ENCODE measurements around the gene FAM20C. TPM values are rescaled to one million over a fixed set of nuclear protein-coding genes. Genes with fewer than 3 reads are reported as not detected.

FAM20C gene
- total RNA-seq, 4 donors from 2014 or later = 3.8 to 28.8 (median 16.4) TPM

DNA sequence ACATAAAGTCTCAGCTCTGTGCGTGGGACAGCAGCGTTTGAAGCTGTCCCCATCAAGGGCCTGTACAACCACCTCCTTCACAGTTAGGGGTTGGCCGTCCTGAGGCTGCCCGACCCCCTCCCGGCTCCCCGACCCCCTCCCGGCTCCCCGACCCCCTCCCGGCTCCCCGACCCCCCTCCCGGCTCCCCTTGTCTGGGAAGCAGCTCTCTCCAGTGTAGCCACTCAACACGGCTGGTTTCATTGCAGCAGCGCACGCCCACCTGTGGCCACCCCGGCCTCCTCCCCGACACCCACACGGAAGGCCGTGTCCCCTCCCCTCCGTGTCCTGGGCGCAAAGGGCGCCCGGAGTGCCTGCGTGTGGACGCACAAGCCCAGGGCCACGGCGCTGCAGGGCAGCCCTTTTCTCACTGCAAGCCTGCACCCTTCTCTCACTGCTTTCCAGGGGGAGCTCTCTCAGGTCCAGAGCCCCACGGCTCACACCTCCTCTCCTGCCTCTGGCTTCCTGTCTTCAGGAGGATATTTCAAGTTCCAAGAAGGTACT, 20.9 kb upstream of the FAM20C start:
- H3K36me3 ChIP-seq = no peaks in the 10 kb centered on the region
- intact Hi-C loops (cut with DNase I; ENCODE audit: low total_unique reads) = no loop called here
- no peak for TF ChIP-seq POLR2A (IDR thresholded peaks at IDR 0.05)
- TF ChIP-seq, protein P1, sequence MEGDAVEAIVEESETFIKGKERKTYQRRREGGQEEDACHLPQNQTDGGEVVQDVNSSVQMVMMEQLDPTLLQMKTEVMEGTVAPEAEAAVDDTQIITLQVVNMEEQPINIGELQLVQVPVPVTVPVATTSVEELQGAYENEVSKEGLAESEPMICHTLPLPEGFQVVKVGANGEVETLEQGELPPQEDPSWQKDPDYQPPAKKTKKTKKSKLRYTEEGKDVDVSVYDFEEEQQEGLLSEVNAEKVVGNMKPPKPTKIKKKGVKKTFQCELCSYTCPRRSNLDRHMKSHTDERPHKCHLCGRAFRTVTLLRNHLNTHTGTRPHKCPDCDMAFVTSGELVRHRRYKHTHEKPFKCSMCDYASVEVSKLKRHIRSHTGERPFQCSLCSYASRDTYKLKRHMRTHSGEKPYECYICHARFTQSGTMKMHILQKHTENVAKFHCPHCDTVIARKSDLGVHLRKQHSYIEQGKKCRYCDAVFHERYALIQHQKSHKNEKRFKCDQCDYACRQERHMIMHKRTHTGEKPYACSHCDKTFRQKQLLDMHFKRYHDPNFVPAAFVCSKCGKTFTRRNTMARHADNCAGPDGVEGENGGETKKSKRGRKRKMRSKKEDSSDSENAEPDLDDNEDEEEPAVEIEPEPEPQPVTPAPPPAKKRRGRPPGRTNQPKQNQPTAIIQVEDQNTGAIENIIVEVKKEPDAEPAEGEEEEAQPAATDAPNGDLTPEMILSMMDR (IDR thresholded peaks at IDR 0.05) = no peak
- H3K27me3 ChIP-seq = no peaks in the 10 kb centered on the region
- H3K9me3 ChIP-seq = no peaks in the 10 kb centered on the region
- H3K4me3 ChIP-seq = no peak overlapping the region
- DNase-seq = no peak
- H3K27ac ChIP-seq = no peak overlapping the region
- no peaks in the 10 kb centered on the region for H3K4me1 ChIP-seq

GRCh38 chr7:171912-172515, 20.4 kb upstream of the FAM20C start:
- Histone ChIP-seq H3K9me3 (no peaks in the 10 kb centered on the region), H3K4me1 (no peaks in the 10 kb centered on the region), H3K27me3 (no peaks in the 10 kb centered on the region), H3K4me3 (no peak overlapping the region), H3K36me3 (no peaks in the 10 kb centered on the region), H3K27ac (no peak overlapping the region)
- no peak for DNase-seq
- TF ChIP-seq, protein P1 (IDR thresholded peaks at IDR 0.05) = no peak
- TF ChIP-seq POLR2A (IDR thresholded peaks at IDR 0.05) = no peak
- intact Hi-C loops (cut with DNase I; ENCODE audit: low total_unique reads) = no loop called here

DNA sequence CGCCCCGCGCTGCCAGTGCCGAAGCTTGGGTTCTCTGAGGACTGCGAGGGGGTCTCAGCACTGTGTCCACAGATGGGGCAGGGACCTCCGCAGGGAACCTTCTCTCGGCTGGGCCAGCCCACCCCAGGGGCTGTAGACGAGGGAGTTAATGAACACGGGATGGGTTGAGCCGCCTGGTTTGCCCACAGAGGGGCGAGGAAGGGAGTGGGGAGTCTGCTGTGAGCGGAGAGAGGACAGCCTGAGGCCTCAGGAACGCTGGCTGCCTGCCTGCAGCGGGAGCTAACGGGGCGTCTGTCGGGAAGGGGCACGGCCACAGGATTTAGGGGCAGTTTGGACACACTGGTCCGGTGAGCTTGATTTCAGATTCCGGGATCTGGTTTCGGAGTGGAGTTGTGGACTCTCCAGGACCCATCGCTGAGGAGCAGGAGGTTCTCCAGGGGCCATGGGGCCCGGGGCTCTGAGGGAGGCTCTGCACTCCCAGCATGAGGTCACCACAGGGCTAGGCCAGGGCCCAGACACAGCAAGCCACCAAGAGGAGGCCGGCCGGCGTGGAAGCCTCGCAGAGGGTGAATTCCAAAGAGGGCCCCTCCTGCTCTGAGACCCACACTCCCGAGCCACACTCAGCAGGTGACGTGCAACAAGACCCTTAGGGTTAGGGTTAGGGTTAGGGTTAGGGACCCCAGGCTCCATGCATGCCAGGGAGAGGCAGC, 19.0 kb upstream of the FAM20C start:
- no peaks in the 10 kb centered on the region for H3K4me1 ChIP-seq
- intact Hi-C loops (cut with DNase I; ENCODE audit: low total_unique reads) = no loop called here
- DNase-seq = no peak
- no peaks in the 10 kb centered on the region for H3K27me3 ChIP-seq
- no peaks in the 10 kb centered on the region for H3K9me3 ChIP-seq
- no peaks in the 10 kb centered on the region for H3K36me3 ChIP-seq
- H3K27ac ChIP-seq = no peak overlapping the region
- TF ChIP-seq POLR2A (IDR thresholded peaks at IDR 0.05) = no peak
- TF ChIP-seq, protein P1 (IDR thresholded peaks at IDR 0.05) = no peak
- H3K4me3 ChIP-seq = no peak overlapping the region

DNA sequence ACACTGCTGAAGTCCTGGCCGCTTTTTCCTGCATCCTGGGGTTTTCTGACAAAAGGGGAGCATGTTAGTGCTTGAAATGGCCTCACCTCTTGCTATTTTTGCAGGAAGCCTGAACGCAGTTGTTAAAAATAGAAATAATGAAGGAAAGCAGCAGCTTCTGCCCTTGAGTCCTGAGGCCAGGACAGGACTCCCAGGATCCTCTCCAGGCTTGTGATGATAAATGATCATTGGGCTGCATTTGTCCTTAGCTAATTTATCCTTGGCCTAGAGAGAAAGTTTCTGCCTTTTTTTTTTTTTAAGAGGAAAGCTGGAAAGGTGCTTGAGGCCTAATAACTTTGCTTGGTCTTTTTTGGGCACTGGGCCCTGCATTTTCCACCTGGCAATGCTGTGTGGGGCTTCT, 17.7 kb upstream of the FAM20C start:
- Histone ChIP-seq H3K36me3 (no peaks in the 10 kb centered on the region), H3K4me1 (no peaks in the 10 kb centered on the region), H3K9me3 (no peaks in the 10 kb centered on the region), H3K4me3 (no peak overlapping the region), H3K27ac (no peak overlapping the region), H3K27me3 (no peaks in the 10 kb centered on the region)
- TF ChIP-seq POLR2A (IDR thresholded peaks at IDR 0.05) = no peak
- TF ChIP-seq, protein P1 (IDR thresholded peaks at IDR 0.05) = no peak
- intact Hi-C loops (cut with DNase I; ENCODE audit: low total_unique reads) = no loop called here
- DNase-seq = no peak

- Histone ChIP-seq H3K9me3 (no peaks in the 10 kb centered on the region), H3K4me1 (no peaks in the 10 kb centered on the region), H3K4me3 (no peak overlapping the region), H3K27ac (no peak overlapping the region), H3K36me3 (no peaks in the 10 kb centered on the region), H3K27me3 (no peaks in the 10 kb centered on the region)
- TF ChIP-seq POLR2A (IDR thresholded peaks at IDR 0.05) = no peak
- TF ChIP-seq, protein P1 (IDR thresholded peaks at IDR 0.05) = no peak
- DNase-seq = no peak
- intact Hi-C loops (cut with DNase I; ENCODE audit: low total_unique reads) = no loop called here
Measured at GRCh38 chr7:175955-176354, 16.4 kb upstream of the FAM20C start.
